Measurements from ENCODE around the gene HSPA14. TPM values are rescaled to one million over a fixed set of nuclear protein-coding genes. Genes with fewer than 3 reads are reported as not detected.

Gene HSPA14
- total RNA-seq, 2 donors from 2014 or later: 9.9 to 13.9 TPM

Other genes starting within 250 kb of the HSPA14 start
- gene FAM107B, start 63.4 kb upstream of the HSPA14 start, total RNA-seq: 10 to 100 TPM; 23.2 to 28.4 TPM
- 1 to 10 TPM in 1 of 2 donors, under 1 TPM in 1; 0.95 to 1.8 TPM for gene CDNF, start 269 bp upstream of the HSPA14 start, total RNA-seq
- gene MSANTD7, start within 50 bp of the HSPA14 start, total RNA-seq: 1 to 10 TPM; 5.9 to 8.8 TPM
- 1 to 10 TPM; 7.5 to 9.3 TPM for gene SUV39H2, start 40.6 kb downstream of the HSPA14 start, total RNA-seq
- 10 to 100 TPM in 1 of 2 donors, 1 to 10 TPM in 1; 8.7 to 12.0 TPM for gene DCLRE1C, start 115.8 kb downstream of the HSPA14 start, total RNA-seq
- gene MEIG1, start 121.1 kb downstream of the HSPA14 start, total RNA-seq: not detected
- gene OLAH, start 205.6 kb downstream of the HSPA14 start, total RNA-seq: 1 to 10 TPM; 1.3 to 1.9 TPM